Upper lobe of left lung (tissue), 6 donors: ENCODE measurements around the gene NUP107. TPM values are rescaled to one million over a fixed set of nuclear protein-coding genes. Genes with fewer than 3 reads are reported as not detected.

Source experiments
- ATAC-seq, 2 donors: fragments of 200-7000 bp; cut with Tn5 transposase; one replicate each; pipeline ENCODE4 v1.9.1; 2022; ENCODE audit warnings: mild to moderate bottlenecking in 2 of 2, moderate library complexity in 2 of 2; ENCODE audit not compliant: low FRiP score in 2 of 2
- DNase-seq, 2 donors: peaks; one replicate each; pipeline ENCODE4 v3.0.0-alpha.2; 2019 to 2020
- H3K27ac ChIP-seq, 4 donors: fragments of 200-600 bp; sonication (generic); one replicate each; pipeline ENCODE4 v1.5.1; 2016 to 2019
- H3K27me3 ChIP-seq, 4 donors: fragments of 200-600 bp; sonication (generic); one replicate each; pipeline ENCODE4 v1.5.1; 2017 to 2019
- H3K36me3 ChIP-seq, 4 donors: fragments of 200-600 bp; sonication (generic); one replicate each; pipeline ENCODE4 v1.5.1; 2016 to 2019
- H3K4me1 ChIP-seq, 4 donors: fragments of 200-600 bp; sonication (generic); one replicate each; pipeline ENCODE4 v1.5.1; 2018 to 2019
- H3K4me3 ChIP-seq, 4 donors: fragments of 200-600 bp; sonication (generic); one replicate each; pipeline ENCODE4 v1.5.1; 2017 to 2019; ENCODE audit warnings: mild to moderate bottlenecking in 2 of 4, moderate library complexity in 1 of 4
- H3K9me3 ChIP-seq, 4 donors: fragments of 200-600 bp; sonication (generic); one replicate each; pipeline ENCODE4 v1.5.1; 2018 to 2019
- EP300 ChIP-seq, 4 donors: sonication (generic); formaldehyde crosslinking; IDR thresholded peaks; one replicate each; pipeline ENCODE4 v1.5.1; 2017; ENCODE audit warnings: antibody characterized with exemption in 4 of 4, control low read depth in 2 of 4
- POLR2A ChIP-seq, 4 donors: fragments of 450-650 bp; IDR thresholded peaks; one replicate each; pipeline ENCODE4 v1.5.1; 2016 to 2017; ENCODE audit warnings: antibody characterized with exemption in 4 of 4, mild to moderate bottlenecking in 2 of 4
- POLR2AphosphoS5 ChIP-seq, 2 donors: sonication (generic); formaldehyde crosslinking; IDR thresholded peaks; one replicate each; pipeline ENCODE4 v1.5.1; 2017; ENCODE audit warnings: antibody characterized with exemption in 2 of 2
- WGBS, 2 donors: methylation state at CpG; one replicate each; pipeline ENCODE4 v1.1.5; 2017 to 2018; 5-methylcytosine and 5-hydroxymethylcytosine counted together
- total RNA-seq, 6 donors: library from RNA; depleted of rRNA in 4 of 6; stranded (reverse); fragments of >200 nt in 4 of 6; gene quantifications; one replicate each; pipeline versions ENCODE4 v1.1.0 to v1.2.1, GENCODE V29; 2016 to 2021
- TF ChIP-seq, protein P1 (sequence below), 6 experiments: fragments of 450-650 bp in 4 of 6; fragments of 200-600 bp in 2 of 6; sonication (generic) in 2 of 6; IDR thresholded peaks; one replicate each; pipeline ENCODE4 v1.5.1; 2016 to 2019; ENCODE audit warnings: antibody characterized with exemption in 6 of 6
- donor health status: DM: no; HTN: no; CAD: no; lungs with moderate emphysema.
- donor health status: DM: no; HTN: yes; CAD: no; lungs with severe emphysema.

The NUP107 gene
- total RNA-seq, 6 donors from 2014 or later: 26.1 to 56.6 (median 29.1) TPM

DNA sequence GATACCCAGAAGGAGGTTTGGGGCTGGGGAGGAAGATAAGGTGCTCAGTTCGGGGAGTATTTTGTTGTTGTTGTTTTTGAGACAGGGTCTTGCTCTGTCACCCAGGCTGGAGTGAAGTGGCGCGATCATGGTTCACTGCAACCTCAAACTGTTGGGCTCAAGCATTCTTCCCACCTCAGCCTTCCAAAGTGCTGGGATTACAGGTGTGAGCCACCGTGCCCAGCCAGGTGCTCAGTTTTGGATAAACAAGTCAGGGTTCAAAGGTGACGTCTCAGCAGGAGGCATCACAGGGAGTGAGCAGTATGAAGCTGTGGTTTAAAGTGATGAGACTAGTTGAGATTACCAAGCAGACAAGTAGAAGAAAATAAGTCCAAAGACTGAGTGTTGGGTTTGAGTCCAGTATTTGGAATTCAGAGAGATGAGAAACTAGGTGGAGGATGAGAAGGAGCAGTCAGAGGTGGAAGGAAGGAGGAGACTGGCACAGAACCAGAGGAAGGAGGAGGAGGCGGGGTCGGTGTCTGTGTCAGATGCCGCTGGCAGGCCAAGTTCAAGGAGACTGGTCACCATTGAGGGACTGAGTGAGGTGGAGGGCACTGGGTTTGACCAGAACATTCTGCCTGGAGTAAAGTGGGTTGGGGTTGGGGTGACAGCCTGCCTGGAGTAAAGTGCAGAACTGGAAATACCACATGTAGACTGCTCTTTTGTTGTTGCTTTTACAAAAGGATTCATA, 75.3 kb downstream of the NUP107 start:
- no peak for DNase-seq
- Histone ChIP-seq H3K4me3 (no peak overlapping the region), H3K4me1 (no peaks in the 10 kb centered on the region), H3K27me3 (no peaks in the 10 kb centered on the region), H3K9me3 (no peaks in the 10 kb centered on the region), H3K27ac (no peak overlapping the region), H3K36me3 (peaks cover 0 to 46% (median 12%) of the 10 kb centered on the region in 4 donors)
- TF ChIP-seq, protein P1, sequence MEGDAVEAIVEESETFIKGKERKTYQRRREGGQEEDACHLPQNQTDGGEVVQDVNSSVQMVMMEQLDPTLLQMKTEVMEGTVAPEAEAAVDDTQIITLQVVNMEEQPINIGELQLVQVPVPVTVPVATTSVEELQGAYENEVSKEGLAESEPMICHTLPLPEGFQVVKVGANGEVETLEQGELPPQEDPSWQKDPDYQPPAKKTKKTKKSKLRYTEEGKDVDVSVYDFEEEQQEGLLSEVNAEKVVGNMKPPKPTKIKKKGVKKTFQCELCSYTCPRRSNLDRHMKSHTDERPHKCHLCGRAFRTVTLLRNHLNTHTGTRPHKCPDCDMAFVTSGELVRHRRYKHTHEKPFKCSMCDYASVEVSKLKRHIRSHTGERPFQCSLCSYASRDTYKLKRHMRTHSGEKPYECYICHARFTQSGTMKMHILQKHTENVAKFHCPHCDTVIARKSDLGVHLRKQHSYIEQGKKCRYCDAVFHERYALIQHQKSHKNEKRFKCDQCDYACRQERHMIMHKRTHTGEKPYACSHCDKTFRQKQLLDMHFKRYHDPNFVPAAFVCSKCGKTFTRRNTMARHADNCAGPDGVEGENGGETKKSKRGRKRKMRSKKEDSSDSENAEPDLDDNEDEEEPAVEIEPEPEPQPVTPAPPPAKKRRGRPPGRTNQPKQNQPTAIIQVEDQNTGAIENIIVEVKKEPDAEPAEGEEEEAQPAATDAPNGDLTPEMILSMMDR (IDR thresholded peaks at IDR 0.05): no peak
- TF ChIP-seq POLR2A (IDR thresholded peaks at IDR 0.05): no peak
- no peak for TF ChIP-seq EP300 (IDR thresholded peaks at IDR 0.05)
- TF ChIP-seq POLR2AphosphoS5 (IDR thresholded peaks at IDR 0.05): no peak
- WGBS, 2 donors: 87 to 88% methylated on average over 8 of the region's 8 CpGs
- ATAC-seq: no peak

DNA sequence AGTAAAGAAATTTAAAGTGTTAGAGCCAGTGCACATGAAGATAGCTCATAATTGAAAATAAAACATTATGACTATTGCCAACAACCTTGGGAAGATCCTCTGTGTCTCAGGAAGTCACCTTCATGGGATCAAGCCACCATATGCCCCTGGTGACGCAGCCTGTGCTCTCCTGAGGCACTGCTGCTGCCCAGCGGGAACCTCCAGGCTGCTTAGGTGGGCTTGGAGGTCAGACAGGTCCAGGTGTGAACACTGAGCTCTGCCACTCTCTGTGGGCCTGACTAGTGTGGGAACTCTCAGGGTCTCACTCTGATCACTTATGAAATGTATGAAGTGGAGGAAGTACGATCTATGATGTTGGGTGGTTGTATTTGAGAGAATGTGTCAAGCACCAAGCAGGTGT, 75.9 kb downstream of the NUP107 start:
- Histone ChIP-seq H3K4me3 (no peak overlapping the region), H3K27ac (no peak overlapping the region), H3K36me3 (peaks cover 0 to 46% (median 12%) of the 10 kb centered on the region in 4 donors), H3K4me1 (no peaks in the 10 kb centered on the region), H3K9me3 (no peaks in the 10 kb centered on the region), H3K27me3 (no peaks in the 10 kb centered on the region)
- ATAC-seq (no peak), DNase-seq (no peak)
- TF ChIP-seq POLR2AphosphoS5 (IDR thresholded peaks at IDR 0.05) (no peak), EP300 (IDR thresholded peaks at IDR 0.05) (no peak), POLR2A (IDR thresholded peaks at IDR 0.05) (no peak)
- TF ChIP-seq, protein P1 (IDR thresholded peaks at IDR 0.05): no peak
- 95 to 100% methylated on average over 3 of the region's 3 CpGs for WGBS, 2 donors

DNA sequence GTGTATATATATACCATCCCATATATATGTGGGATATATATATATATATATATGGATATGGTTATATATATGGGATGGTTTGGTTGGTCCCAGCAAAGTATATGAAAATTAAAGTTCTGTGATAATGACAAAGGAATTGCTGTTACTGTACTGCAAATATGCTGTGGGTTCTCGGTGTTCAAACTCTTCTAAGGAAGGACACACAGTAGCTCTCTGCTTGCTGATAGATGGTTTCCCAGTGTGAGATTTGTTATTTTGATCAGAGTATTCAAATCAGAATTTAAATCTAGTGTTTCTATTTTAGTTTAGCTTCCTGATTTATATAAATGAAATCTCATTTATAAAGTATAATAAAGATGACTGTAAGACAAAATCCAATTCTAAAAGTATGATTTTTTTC, 78.9 kb downstream of the NUP107 start:
- Histone ChIP-seq H3K36me3 (peaks cover 0 to 38% (median 12%) of the 10 kb centered on the region in 4 donors), H3K27ac (no peak overlapping the region), H3K27me3 (no peaks in the 10 kb centered on the region), H3K4me3 (no peak overlapping the region), H3K9me3 (no peaks in the 10 kb centered on the region), H3K4me1 (no peaks in the 10 kb centered on the region)
- ATAC-seq (no peak), DNase-seq (no peak)
- WGBS, 2 donors: 96 to 100% methylated on average over 1 of the region's 1 CpG
- TF ChIP-seq POLR2A (IDR thresholded peaks at IDR 0.05) (no peak), POLR2AphosphoS5 (IDR thresholded peaks at IDR 0.05) (no peak), EP300 (IDR thresholded peaks at IDR 0.05) (no peak)
- TF ChIP-seq, protein P1 (IDR thresholded peaks at IDR 0.05): no peak

DNA sequence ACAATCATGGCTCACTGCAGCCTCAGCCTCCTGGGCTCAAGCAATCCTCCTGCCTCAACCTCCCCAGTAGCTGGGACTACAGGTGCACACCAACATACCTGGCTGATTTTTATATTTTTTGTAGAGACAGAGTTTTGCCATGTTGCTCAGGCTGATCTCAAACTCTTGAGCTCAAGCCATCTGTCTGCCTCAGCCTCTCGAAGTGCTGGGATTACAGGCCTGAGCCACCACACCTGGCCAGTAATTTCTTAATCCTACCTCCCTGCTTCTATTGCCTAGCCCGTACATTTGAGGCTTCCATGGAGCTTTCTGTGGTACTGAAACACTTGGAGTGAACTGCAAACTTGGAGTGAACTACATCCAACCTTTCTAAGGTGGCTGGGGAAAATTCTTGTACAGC, 79.9 kb downstream of the NUP107 start:
- DNase-seq (no peak), ATAC-seq (no peak)
- H3K4me3 ChIP-seq: no peak overlapping the region
- no peaks in the 10 kb centered on the region for H3K4me1 ChIP-seq
- no peaks in the 10 kb centered on the region for H3K9me3 ChIP-seq
- TF ChIP-seq POLR2A (IDR thresholded peaks at IDR 0.05) (no peak), EP300 (IDR thresholded peaks at IDR 0.05) (no peak), POLR2AphosphoS5 (IDR thresholded peaks at IDR 0.05) (no peak)
- TF ChIP-seq, protein P1 (IDR thresholded peaks at IDR 0.05): no peak
- no peak overlapping the region for H3K27ac ChIP-seq
- H3K27me3 ChIP-seq: no peaks in the 10 kb centered on the region
- 95 to 100% methylated on average over 2 of the region's 2 CpGs for WGBS, 2 donors
- peaks cover 0 to 38% (median 11%) of the 10 kb centered on the region in 4 donors for H3K36me3 ChIP-seq

DNA sequence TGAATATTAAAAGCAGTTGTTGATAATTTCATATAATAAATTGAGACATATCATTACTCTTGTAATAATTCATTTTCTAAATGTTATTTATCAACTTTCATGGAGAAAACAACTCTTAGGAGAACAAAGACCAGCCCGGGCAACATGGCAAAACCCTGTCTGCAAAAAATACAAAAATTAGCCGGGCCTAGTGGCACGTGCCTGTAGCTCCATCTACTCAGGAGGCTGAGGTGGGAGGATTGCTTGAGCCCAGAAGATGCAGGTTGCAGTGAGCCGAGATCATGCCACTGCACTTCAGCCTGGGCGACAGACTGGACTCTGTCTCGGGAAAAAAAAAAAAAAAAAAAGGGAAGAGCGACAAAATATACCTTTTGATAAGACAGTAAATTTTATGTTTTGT, 80.4 kb downstream of the NUP107 start:
- H3K27ac ChIP-seq: no peak overlapping the region
- peaks cover 0 to 38% (median 9%) of the 10 kb centered on the region in 4 donors for H3K36me3 ChIP-seq
- TF ChIP-seq, protein P1 (IDR thresholded peaks at IDR 0.05): no peak
- no peak for TF ChIP-seq POLR2AphosphoS5 (IDR thresholded peaks at IDR 0.05)
- no peaks in the 10 kb centered on the region for H3K27me3 ChIP-seq
- ATAC-seq: no peak
- no peaks in the 10 kb centered on the region for H3K9me3 ChIP-seq
- no peak for DNase-seq
- 94 to 97% methylated on average over 7 of the region's 7 CpGs for WGBS, 2 donors
- H3K4me3 ChIP-seq: no peak overlapping the region
- H3K4me1 ChIP-seq: no peaks in the 10 kb centered on the region
